Upper lobe of right lung (tissue), 1 donor: ENCODE measurements around the gene ADH5. TPM values are rescaled to one million over a fixed set of nuclear protein-coding genes. Genes with fewer than 3 reads are reported as not detected.
A peak's percentile ranks its signal among the peaks of the same experiment; 100 is the strongest.

Experiments
- ATAC-seq: fragments of 200-7000 bp; cut with Tn5 transposase; one replicate; pipeline ENCODE4 v1.9.1; 2020; ENCODE audit warnings: mild to moderate bottlenecking, moderate library complexity
- DNase-seq: peaks from one replicate; pipeline ENCODE4 v3.0.0-alpha.2; 2020
- H3K27ac ChIP-seq: fragments of 200-600 bp; one replicate; pipeline ENCODE4 v1.8.0; 2022
- H3K27me3 ChIP-seq: fragments of 200-600 bp; one replicate; pipeline ENCODE4 v1.8.0; 2022; ENCODE audit warnings: mild to moderate bottlenecking
- H3K36me3 ChIP-seq: fragments of 200-600 bp; one replicate; pipeline ENCODE4 v1.8.0; 2022
- H3K4me1 ChIP-seq: fragments of 200-600 bp; one replicate; pipeline ENCODE4 v1.8.0; 2022
- H3K4me3 ChIP-seq: fragments of 200-600 bp; one replicate; pipeline ENCODE4 v1.8.0; 2022; ENCODE audit warnings: mild to moderate bottlenecking
- H3K9me3 ChIP-seq: fragments of 200-600 bp; one replicate; pipeline ENCODE4 v1.8.0; 2022
- CTCF ChIP-seq: fragments of 200-600 bp; IDR thresholded peaks from one replicate; pipeline ENCODE4 v1.8.0; 2022; ENCODE audit warnings: antibody characterized with exemption
- intact Hi-C: fragments of 100-400 bp; cut with DNase I; formaldehyde crosslinking; loops from one replicate; pipeline ENCODE4 v1.11.0; 2022
- total RNA-seq: library from RNA; stranded (reverse); fragmentation: NEBNext Ultra II Directional; extraction: Animal tissue kit (Norgen Biotek cat#: 25700); gene quantifications from one replicate; pipeline ENCODE4 v1.2.1, GENCODE V29; 2021
- donor health status: DM: no; HTN: yes; CAD: no; lungs with severe emphysema.

ADH5 gene
- total RNA-seq, 1 donor from 2014 or later = 166 TPM

- TF ChIP-seq CTCF = no peak
- intact Hi-C loops = no loop called here
- no peak overlapping the region for H3K27ac ChIP-seq
- no peaks in the 10 kb centered on the region for H3K27me3 ChIP-seq
- ATAC-seq (no peak), DNase-seq (no peak)
- no peaks in the 10 kb centered on the region for H3K9me3 ChIP-seq
- H3K4me3 ChIP-seq = no peak overlapping the region
- peaks cover 100% of the 10 kb centered on the region for H3K36me3 ChIP-seq
- no peaks in the 10 kb centered on the region for H3K4me1 ChIP-seq
These were observed 8.8 kb downstream of the ADH5 start for GRCh38 chr4:99079625-99080295.

GRCh38 chr4:99078931-99079624 is 9.5 kb downstream of the ADH5 start:
- intact Hi-C loops = no loop called here
- peak; percentile 18 for ATAC-seq
- H3K27ac ChIP-seq = no peak overlapping the region
- no peaks in the 10 kb centered on the region for H3K9me3 ChIP-seq
- no peak for TF ChIP-seq CTCF
- peaks cover 100% of the 10 kb centered on the region for H3K36me3 ChIP-seq
- no peak for DNase-seq
- H3K27me3 ChIP-seq = no peaks in the 10 kb centered on the region
- H3K4me1 ChIP-seq = no peaks in the 10 kb centered on the region
- H3K4me3 ChIP-seq = no peak overlapping the region

GRCh38 chr4:99078336-99078735 is 10.3 kb downstream of the ADH5 start:
- H3K36me3 ChIP-seq = peaks cover 100% of the 10 kb centered on the region
- intact Hi-C loops = no loop called here
- ATAC-seq (no peak), DNase-seq (no peak)
- no peak overlapping the region for H3K27ac ChIP-seq
- no peaks in the 10 kb centered on the region for H3K9me3 ChIP-seq
- no peaks in the 10 kb centered on the region for H3K27me3 ChIP-seq
- no peak overlapping the region for H3K4me3 ChIP-seq
- TF ChIP-seq CTCF = no peak
- no peaks in the 10 kb centered on the region for H3K4me1 ChIP-seq

GRCh38 chr4:99077177-99077576 is 11.4 kb downstream of the ADH5 start:
- DNase-seq (no peak), ATAC-seq (no peak)
- TF ChIP-seq CTCF = no peak
- Histone ChIP-seq H3K36me3 (peaks cover 100% of the 10 kb centered on the region), H3K4me1 (no peaks in the 10 kb centered on the region), H3K27ac (no peak overlapping the region), H3K27me3 (no peaks in the 10 kb centered on the region), H3K9me3 (no peaks in the 10 kb centered on the region), H3K4me3 (no peak overlapping the region)
- intact Hi-C loops = no loop called here

GRCh38 chr4:99076292-99076976 is 12.2 kb downstream of the ADH5 start:
- Histone ChIP-seq H3K4me1 (no peaks in the 10 kb centered on the region), H3K9me3 (no peaks in the 10 kb centered on the region), H3K27ac (no peak overlapping the region), H3K27me3 (no peaks in the 10 kb centered on the region), H3K36me3 (peaks cover 100% of the 10 kb centered on the region), H3K4me3 (no peak overlapping the region)
- intact Hi-C loops = no loop called here
- no peak for TF ChIP-seq CTCF
- DNase-seq (no peak), ATAC-seq (no peak)
